Measurements from ENCODE around the gene UNCX.

Gene UNCX

DNA sequence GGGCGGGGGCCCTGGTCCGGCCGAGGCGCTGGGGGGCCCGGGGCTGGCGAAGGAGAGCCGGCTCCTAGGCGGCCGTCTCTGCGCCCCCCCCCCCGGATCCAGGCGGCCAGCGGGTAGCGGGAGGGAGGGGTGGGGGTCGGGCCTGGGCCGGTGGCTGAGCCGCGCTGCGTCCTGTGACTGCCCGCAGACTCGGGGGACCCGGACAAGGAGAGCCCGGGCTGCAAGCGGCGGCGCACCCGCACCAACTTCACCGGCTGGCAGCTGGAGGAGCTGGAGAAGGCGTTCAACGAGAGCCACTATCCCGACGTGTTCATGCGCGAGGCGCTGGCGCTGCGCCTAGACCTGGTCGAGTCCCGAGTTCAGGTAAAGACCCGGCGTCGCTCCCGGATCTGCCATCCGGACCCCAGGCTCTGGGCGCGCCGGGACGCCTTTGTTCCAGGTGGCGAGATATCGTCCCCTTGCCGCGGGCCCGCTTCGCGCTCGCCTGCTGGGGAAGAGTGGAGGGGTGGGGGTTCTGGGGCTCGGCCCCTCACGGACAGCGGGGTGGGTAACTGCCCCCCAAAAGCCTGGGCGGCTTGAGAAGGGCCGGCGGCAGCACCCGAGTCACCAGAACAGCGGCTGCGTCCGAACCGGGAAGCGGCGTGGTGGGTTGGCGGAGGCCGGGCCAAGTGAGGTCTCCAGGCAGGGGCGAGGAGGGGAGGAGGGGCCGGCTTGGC lies 819 bp downstream of the UNCX start:
- no peak for DNase-seq

DNA sequence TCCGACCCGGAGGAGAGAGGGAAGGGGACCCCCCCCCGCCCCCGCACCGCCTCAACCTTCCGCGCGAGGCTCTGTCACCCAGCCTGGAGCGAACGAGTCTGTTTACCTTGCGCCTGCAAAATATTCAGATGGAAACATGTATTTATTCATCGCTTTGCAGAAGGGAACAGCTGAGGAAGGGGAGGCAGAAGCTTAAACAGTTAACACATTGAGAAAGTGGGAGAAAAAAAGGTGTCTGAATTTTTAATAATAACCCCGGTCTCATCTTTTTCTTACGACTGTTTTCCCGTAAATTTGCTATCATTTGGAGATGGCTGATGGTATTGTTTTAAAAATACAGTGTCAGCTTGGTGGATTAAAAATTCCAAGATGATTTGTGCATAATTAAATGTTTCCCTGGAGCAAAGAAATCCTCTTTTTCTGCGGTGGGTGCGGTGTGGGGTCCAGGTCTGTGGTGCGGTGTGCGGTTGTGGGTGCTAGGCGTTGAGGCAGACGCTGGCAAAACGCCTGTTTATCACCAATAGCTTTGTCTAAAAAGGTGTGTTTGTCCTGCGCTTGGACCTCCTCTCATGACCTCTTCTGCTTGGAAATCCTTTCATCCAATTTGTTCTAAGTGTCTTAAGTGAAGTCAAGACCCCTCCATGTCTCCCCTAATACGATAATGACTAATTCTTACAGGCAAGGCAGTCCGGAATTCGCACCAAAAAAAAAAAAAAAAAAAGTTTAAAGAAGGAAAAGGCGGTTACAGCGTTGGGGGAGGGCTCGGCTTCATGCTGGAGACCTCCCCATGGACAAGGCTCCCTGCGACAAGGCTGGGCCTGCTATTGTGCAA lies 1.6 kb downstream of the UNCX start:
- DNase-seq = no peak

- no peak for DNase-seq
Observed at GRCh38 chr7:1234881-1235500, 2.3 kb downstream of the UNCX start.

DNA sequence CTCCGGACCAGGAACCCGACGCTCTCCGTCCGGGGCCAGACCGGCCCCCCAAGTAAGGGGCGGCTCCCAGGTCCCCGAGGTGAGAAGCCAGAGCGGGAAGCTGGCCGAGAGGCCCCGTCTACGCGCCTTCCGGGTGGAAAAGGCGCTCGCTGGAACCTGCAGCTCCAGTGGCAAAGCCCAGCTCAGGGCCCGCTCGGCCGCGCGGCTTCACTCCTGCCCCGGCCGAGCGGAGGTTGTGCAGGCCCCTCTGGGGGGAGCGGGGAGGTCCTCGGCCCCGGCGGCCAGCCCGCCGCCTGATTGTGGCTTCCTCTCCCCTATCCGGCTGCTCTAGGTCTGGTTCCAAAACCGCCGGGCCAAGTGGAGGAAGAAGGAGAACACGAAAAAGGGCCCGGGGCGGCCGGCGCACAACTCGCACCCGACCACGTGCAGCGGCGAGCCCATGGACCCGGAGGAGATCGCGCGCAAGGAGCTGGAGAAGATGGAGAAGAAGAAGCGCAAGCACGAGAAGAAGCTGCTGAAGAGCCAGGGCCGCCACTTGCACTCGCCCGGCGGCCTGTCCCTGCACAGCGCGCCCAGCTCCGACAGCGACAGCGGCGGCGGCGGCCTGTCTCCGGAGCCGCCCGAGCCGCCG lies 2.9 kb downstream of the UNCX start:
- no peak for DNase-seq

DNA sequence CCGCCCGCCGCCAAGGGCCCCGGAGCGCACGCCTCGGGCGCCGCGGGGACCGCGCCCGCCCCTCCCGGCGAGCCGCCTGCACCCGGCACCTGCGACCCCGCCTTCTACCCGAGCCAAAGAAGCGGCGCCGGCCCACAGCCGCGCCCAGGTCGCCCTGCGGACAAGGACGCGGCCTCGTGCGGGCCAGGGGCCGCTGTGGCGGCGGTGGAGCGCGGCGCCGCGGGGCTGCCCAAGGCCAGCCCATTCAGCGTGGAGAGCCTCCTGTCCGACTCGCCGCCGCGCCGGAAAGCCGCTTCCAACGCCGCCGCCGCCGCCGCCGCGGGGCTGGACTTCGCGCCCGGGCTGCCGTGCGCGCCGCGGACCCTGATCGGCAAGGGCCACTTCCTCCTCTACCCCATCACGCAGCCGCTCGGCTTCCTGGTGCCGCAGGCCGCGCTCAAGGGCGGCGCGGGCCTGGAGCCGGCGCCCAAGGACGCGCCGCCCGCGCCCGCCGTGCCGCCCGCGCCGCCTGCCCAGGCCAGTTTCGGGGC lies 3.5 kb downstream of the UNCX start:
- no peak for DNase-seq

DNA sequence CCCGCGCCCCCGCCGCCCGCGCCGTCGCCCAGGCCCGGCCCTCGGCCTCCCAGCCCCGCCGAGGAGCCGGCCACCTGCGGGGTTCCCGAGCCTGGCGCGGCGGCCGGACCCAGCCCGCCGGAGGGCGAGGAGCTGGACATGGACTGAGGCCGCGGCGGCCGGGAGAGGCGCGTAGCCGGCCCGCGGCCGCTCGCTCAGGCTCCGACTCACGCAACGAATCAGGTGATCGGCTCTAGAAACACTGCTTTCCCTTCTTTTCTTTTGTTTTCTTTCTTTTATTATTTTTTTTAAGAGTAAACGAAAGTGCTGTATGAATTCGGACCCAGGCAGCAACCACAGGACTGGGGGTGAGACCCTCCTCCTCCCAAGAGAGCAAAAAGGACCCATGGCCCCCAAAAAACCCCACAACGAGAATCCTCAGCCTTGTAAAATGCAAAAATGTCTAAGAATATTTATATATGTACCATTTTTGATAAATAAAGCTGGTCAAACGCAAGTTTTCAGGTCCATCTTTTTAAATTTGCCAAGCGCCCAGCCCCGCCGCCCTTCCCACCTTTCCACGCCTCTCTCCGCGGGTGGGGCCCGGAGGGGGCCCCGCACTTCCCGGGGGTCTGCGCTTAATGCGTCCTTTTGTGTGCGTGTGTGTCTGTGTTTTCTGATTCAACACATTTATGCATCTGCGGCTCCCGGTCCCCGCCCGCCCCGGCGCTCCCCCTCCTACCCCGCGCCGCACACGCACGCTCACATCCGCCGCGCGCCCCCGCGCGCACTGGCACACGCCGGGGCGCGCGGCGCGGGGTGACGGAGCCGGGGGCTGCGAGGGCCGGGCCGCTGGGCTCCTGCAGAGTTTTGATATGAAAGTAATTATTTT lies 4.4 kb downstream of the UNCX start:
- no peak for DNase-seq

DNA sequence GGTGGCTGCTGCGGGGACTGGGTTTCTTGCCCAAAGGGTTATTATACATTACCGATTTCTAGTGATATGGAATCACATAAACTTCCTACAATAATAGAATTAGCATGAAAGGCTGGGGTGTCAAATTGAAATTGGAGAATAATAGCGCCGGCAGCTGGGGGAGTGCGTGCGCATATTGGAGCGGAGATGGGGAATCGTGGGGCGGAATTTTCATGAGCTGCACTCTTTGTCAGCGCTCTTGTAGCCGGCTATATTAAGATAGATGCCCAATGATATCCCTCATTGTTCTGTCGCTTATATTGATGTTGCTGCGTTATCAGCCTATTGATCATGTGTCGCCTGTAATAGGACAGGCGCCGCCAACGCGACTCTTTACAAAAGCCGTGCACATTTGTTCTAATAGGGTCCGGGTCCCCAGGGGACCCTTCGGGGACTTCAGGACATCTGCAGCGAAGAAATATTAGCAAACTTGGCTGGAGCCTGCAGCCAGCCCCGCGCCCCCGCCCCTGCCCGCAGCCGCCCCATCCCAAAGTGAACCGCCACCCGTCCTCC lies 5.1 kb downstream of the UNCX start:
- no peak for DNase-seq

GRCh38 chr7:1238450-1238882 lies 5.8 kb downstream of the UNCX start:
- no peak for DNase-seq

DNA sequence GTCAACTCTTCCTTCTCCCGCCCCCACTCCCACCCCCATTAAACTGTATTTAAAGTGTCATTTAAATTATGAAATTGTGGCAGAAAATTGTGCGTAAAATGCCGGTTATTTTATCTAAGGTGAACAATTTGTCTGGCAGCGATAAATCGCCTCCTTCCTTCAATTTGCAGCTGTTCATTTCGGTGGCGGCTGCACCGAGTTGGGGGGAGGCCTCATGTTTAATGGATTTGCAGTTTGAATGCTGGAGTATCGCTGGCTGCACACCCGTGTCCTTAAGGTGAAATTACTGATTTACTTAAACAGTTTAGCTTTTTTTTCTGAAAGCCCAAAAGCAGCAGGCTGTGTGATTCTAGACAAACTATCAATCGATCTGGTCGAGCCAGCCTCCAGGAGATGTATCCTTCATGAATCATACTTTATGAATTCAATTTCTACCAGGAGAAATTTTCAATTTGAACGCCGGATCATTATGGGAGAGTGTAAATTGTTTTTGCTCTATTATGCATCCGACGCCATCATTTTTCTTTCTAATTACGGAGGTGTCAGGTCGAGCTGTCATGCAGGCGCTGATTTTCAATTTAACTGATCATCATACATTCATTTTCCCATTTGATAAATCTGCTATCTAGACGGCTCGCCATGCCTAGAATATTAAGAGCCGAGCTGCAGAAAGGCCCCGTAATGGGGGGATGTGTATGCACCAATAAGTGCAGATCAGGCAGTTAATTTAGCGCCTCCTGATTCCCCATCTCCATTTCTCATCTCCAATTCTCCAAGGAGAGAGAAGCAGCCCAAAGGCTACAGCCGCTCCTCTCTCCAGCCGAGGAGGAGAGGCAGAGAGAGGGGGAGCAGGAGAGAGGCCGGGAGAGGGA lies 6.5 kb downstream of the UNCX start:
- no peak for DNase-seq

DNA sequence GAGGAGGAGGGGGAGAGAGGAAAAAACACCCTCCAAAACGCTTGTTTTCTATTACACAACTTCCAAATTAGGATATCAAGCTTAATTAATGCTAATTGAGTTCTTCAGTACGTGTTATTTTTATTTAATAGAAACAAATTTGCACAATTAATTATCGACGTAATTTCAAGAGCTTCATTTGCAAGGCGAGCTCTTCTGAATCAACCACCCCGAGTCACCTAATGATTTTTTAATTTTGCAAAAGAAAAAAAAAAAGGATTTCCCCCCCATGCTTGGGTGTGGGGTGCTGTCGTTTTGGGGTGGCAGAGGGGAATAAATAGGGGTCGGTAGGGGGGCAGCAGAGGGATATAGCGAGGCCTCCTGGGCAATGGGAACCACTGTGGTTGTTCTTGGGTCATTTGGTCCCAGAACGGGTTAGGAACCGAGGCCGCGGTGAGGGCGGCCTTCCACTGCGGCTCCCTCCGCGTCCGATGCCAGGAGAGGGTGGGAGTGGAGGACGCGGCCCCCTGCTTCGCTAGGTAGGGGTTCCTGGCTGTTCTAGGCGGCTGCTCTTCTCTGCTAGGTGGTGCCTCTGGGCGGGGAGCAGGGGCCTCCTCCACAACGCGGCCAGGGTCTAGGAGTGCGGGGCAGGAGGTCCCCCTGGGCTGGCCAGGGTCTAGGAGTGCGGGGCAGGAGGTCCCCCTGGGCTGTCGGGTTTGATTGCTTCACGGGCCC lies 7.3 kb downstream of the UNCX start:
- no peak for DNase-seq

- DNase-seq = no peak
Observed at GRCh38 chr7:1240517-1241257, 8.0 kb downstream of the UNCX start.

GRCh38 chr7:1241258-1241602 lies 8.6 kb downstream of the UNCX start:
- no peak for DNase-seq

DNA sequence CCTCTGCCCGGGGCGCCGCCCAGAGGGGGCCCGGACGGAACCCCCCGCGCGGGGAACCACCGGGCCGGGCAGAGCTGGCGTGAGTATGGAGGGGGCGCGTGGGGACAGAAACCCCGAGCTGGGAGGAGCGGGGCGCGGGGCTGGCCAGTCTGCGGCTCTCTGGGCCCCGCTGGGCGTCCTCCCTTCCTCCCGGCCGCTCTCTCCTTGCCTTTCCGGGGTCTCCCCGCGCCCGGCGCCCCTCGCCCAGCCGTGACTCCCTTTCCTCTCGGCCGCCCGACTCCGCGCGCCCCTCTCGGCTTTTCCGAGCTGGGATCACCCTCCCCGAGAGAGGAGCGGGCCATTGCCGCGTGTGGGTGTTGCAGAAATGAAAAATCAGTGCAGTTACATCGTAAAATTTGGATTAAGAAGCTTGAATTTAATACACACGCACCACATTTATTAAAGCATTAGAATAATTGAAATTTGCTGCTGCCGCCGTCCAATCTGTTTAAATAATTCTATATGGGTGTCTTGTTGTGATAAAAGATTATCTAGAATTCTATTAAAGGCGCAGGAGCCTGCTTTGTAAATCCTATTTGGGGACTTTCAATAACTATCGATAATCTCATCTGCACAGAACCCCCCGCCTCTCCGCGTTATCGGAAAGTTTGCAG lies 9.1 kb downstream of the UNCX start:
- no peak for DNase-seq

DNA sequence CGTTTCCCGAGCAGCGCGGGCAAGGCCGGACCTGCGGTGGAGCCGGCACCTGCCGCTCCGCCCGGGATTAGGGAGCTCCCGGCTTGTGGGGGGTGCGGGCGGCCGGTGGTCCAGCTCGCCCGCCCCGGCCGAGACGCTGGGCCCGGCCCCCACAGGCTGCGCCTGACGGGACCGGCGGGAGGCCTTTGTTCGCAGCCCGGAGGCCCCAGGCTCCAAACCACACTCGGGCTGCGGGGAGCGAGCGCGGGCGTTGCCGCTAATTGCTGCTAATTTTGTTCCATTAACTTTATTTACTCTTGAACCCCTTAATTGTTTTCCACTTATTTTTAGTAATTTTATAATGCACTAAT lies 9.6 kb downstream of the UNCX start:
- DNase-seq = no peak

GRCh38 chr7:1242606-1243289 lies 10.1 kb downstream of the UNCX start:
- DNase-seq = no peak

- DNase-seq = no peak
Observed at GRCh38 chr7:1243290-1243963, 10.8 kb downstream of the UNCX start.

GRCh38 chr7:1243964-1244416 lies 11.3 kb downstream of the UNCX start:
- DNase-seq = no peak
